Heart left ventricle (tissue), 16 donors: ENCODE data around the gene MXD1. TPM values are rescaled to one million over a fixed set of nuclear protein-coding genes. Genes with fewer than 3 reads are reported as not detected.
A peak's percentile ranks its signal among the peaks of the same experiment; 100 is the strongest.

ENCODE experiments used
- ATAC-seq, 4 donors: fragments of 200-7000 bp; cut with Tn5 transposase; one replicate each; pipeline ENCODE4 v1.9.1; 2020 to 2022; ENCODE audit warnings: moderate library complexity in 4 of 4, mild to moderate bottlenecking in 3 of 4, moderate number of reproducible peaks in 1 of 4
- DNase-seq, 5 donors: peaks; one replicate each; pipeline ENCODE4 v3.0.0-alpha.2; 2020
- H3K27ac ChIP-seq, 12 donors: fragments of 200-600 bp; sonication (generic) in 4 of 12; one replicate each; pipeline versions ENCODE4 v1.5.0 to v1.8.0; 2016 to 2022; ENCODE audit warnings: mild to moderate bottlenecking in 2 of 12
- H3K27me3 ChIP-seq, 9 donors: fragments of 200-600 bp; sonication (generic) in 2 of 9; one replicate each; pipeline versions ENCODE4 v1.5.1 to v1.8.0; 2016 to 2022; ENCODE audit warnings: mild to moderate bottlenecking in 3 of 9
- H3K36me3 ChIP-seq, 9 donors: fragments of 200-600 bp; sonication (generic) in 2 of 9; one replicate each; pipeline versions ENCODE4 v1.5.0 to v1.8.0; 2018 to 2022; ENCODE audit warnings: mild to moderate bottlenecking in 2 of 9
- H3K4me1 ChIP-seq, 12 donors: fragments of 200-600 bp; sonication (generic) in 4 of 12; one replicate each; pipeline versions ENCODE4 v1.5.0 to v1.8.0; 2016 to 2022; ENCODE audit warnings: mild to moderate bottlenecking in 3 of 12
- H3K4me3 ChIP-seq, 12 donors: fragments of 200-600 bp; sonication (generic) in 4 of 12; one replicate each; pipeline versions ENCODE4 v1.5.0 to v1.8.0; 2017 to 2022; ENCODE audit warnings: mild to moderate bottlenecking in 9 of 12, moderate library complexity in 4 of 12
- H3K9me3 ChIP-seq, 12 donors: fragments of 200-600 bp; sonication (generic) in 4 of 12; one replicate each; pipeline versions ENCODE4 v1.5.0 to v1.8.0; 2016 to 2022; ENCODE audit warnings: mild to moderate bottlenecking in 1 of 12
- CTCF ChIP-seq, 12 donors: fragments of 200-600 bp; sonication (generic) in 4 of 12; IDR thresholded peaks; one replicate each; pipeline versions ENCODE4 v1.5.0 to v1.8.0; 2018 to 2022; ENCODE audit warnings: antibody characterized with exemption in 12 of 12, mild to moderate bottlenecking in 5 of 12
- POLR2A ChIP-seq, 2 donors: fragments of 450-650 bp; IDR thresholded peaks; one replicate each; pipeline ENCODE4 v1.6.1; 2017; ENCODE audit warnings: antibody characterized with exemption in 2 of 2, mild to moderate bottlenecking in 2 of 2, moderate library complexity in 2 of 2
- WGBS, 4 donors: extraction: QIAGEN DNeasy Blood & Tissue Kit in 2 of 4; methylation state at CpG; one replicate each; pipeline versions ENCODE4 v1.1.5 to v1.1.7; 2013 to 2018; 5-methylcytosine and 5-hydroxymethylcytosine counted together
- intact Hi-C, 10 donors: fragments of 100-400 bp; cut with DNase I; formaldehyde crosslinking; loops; one replicate each; pipeline versions ENCODE4 v1.11.1 to v1.14.2; 2022
- polyA plus RNA-seq, 2 donors: library from polyadenylated mRNA; stranded (reverse); fragments of 200-250 nt; gene quantifications; one replicate each; pipeline ENCODE4 v1.2.3, GENCODE V29; 2013
- total RNA-seq, 9 donors: library from RNA; depleted of rRNA in 2 of 9; stranded (reverse); fragments of >200 nt in 2 of 9; fragmentation: NEBNext Ultra II Directional in 3 of 9; extraction: Animal tissue kit (Norgen Biotek cat#: 25700) in 3 of 9; gene quantifications; one replicate each; pipeline versions ENCODE4 v1.1.0 to v1.2.4, GENCODE V29; 2016 to 2023
- donor health status: ischemic (EF 13 %, LVEDD 7.1; RV severe dilation, severe dysfunction).
- donor health status: healthy with polysubstance abuse.
- donor health status: DM: no; HTN: yes; CAD: no.
- donor health status: DM: no; HTN: no; CAD: no.
- donor health status: ischemic (EF 25% LVEDD 6.9; RV normal size, moderate dysfunction).
- donor health status: ischemic (EF 25% LVEDD 5.7; RV mildly dilated, moderate dysfunction).
- donor health status: healthy.
- donor health status: DM: yes; HTN: yes; CAD: no.
- donor health status: ischemic (EF 35%, LVEDD 5.7; RV mildly dilated, moderate dysfunction).
- donor health status: nonischemic (EF 11% LVEDD 7.7; RV severe dilation, severe dysfunction).
- donor health status: DM: yes; HTN: yes; CAD: no.
- donor health status: PGD.
- donor health status: ischemic (EF 29% LVEDD 5.4; RV normal size, mild dysfunction).
- donor health status: nonischemic (EF 23%, LVEDD 6.1; RV moderate dilation, normal function).

Gene MXD1
- total and polyA plus RNA-seq, 11 donors: 1.6 to 17.0 (median 4.8) TPM

DNA sequence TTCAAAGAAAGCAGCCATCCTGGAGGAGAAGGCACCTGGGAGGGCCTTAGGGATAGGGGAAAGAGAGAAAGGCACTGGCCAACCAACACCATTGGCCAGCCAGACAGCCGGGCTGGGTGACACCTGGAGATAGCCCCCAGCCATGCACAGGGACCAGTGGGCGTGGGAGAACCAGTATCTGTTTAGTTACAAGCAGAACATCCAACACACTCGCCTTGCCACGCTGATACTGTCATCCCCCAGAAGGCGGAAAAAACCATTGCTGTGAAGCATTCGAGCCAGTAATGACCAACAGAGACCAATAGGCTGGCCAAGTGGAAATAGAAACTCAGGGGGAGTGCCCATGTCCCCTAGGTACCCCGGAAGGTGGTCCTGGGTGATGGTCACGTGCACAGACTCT, 31.0 kb downstream of the MXD1 start:
- 92 to 93% (median 93%) methylated on average over 8 of the region's 8 CpGs for WGBS, 4 donors
- DNase-seq (no peak), ATAC-seq (no peak)
- peak overlapping the region in 1 of 12 donors; percentile 73 for H3K27ac ChIP-seq
- peaks cover 0 to 31% (median 20%) of the 10 kb centered on the region in 9 donors for H3K36me3 ChIP-seq
- H3K4me1 ChIP-seq: peaks cover 0 to 53% (median 0%) of the 10 kb centered on the region in 12 donors
- TF ChIP-seq CTCF (IDR thresholded peaks at IDR 0.05): no peak
- no peak for TF ChIP-seq POLR2A (IDR thresholded peaks at IDR 0.05)
- no peaks in the 10 kb centered on the region for H3K27me3 ChIP-seq
- intact Hi-C loops: no loop called here
- H3K4me3 ChIP-seq: no peak overlapping the region
- H3K9me3 ChIP-seq: no peaks in the 10 kb centered on the region

DNA sequence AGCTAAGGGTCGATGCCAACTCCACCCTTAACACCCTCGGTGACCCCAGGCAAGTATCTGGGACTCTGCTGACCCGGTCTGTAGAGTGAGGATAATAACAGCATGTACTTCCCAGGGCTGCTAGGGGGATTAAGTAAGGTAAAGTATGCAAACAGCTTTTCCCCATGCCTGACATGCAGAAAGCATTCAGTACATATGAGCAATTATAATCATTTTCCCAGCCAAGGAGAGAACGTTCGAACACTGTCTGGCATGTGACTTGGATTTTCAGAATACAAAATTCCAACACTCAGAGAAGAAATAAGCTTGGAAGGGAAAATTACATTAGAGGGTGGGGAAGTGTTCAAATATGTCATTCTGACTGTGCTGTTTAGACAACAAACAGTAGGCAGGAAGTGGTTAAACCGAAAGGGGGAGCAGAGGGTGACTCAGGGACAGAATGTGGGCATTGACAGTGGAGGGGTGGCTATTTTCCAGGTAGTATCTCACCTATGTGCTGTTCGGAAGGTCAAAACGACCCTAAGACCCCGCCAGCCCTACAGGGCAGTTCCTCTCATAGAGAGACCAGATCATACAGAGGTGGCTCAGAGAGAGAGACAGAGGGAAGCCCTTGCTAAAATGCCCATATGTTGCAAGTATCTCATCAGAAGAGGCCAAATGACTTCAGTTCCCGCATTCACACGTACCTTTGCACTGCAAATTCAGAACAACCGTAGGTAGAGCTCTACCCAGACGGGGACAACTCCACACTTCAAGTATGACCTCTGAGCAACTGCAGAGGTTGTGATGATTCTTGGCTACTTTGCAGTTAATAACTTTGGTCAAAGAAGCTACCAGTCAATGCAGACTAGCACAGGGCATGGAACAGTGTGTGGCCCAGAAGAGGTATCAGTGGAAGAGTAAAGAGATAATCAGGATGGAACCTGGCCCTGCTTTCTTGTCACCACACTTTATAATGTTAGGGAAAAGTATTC, 31.7 kb downstream of the MXD1 start:
- peak; percentile 26 to 47 (median 34) for ATAC-seq
- DNase-seq: no peak
- intact Hi-C loops: no loop called here
- 75 to 85% (median 83%) methylated on average over 13 of the region's 13 CpGs for WGBS, 4 donors
- H3K4me1 ChIP-seq: peaks cover 0 to 53% (median 0%) of the 10 kb centered on the region in 12 donors
- H3K9me3 ChIP-seq: no peaks in the 10 kb centered on the region
- H3K36me3 ChIP-seq: peaks cover 0 to 24% (median 14%) of the 10 kb centered on the region in 9 donors
- H3K27me3 ChIP-seq: no peaks in the 10 kb centered on the region
- peak overlapping the region in 1 of 12 donors; percentile 73 for H3K27ac ChIP-seq
- TF ChIP-seq CTCF (IDR thresholded peaks at IDR 0.05) (no peak), POLR2A (IDR thresholded peaks at IDR 0.05) (no peak)
- H3K4me3 ChIP-seq: no peak overlapping the region

DNA sequence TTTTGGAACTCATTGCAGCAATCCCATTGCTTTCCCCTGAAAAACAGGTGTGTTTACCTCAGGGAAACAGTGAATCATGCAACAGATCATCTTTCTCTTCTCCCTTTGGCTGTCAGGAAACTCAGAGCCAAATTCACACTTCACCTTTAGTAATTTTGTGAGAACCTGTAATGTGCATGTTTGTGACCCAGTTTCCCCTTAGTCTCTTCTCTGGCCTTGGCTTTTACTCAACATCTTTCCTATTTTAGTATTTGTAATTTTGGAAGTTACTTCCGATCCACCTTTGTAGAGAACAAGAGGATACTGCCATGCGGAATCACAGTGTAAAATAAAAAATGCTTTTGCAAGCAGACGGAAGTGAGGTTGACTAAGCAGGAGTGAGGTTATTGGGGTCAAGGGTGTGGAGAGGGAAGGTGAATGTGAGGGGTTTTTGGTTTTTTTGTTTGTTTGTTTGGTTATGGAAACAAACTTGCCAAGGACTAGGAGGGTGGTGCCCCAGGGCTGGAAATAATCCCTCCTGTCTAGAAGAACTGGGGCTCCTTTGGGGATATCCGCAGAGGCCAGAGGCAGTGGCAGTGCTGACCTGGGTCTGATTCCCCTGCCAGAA, 32.5 kb downstream of the MXD1 start:
- no peak for TF ChIP-seq POLR2A (IDR thresholded peaks at IDR 0.05)
- TF ChIP-seq CTCF (IDR thresholded peaks at IDR 0.05): no peak
- WGBS, 4 donors: 92 to 98% (median 94%) methylated on average over 4 of the region's 4 CpGs
- Histone ChIP-seq H3K27ac (peak overlapping the region in 1 of 12 donors; percentile 73), H3K4me1 (peaks cover 0 to 53% (median 0%) of the 10 kb centered on the region in 12 donors), H3K36me3 (peaks cover 0 to 16% (median 7%) of the 10 kb centered on the region in 9 donors), H3K9me3 (no peaks in the 10 kb centered on the region), H3K4me3 (no peak overlapping the region), H3K27me3 (no peaks in the 10 kb centered on the region)
- no peak for DNase-seq
- ATAC-seq: no peak
- intact Hi-C loops: no loop called here
